HepG2 (cell line): Measurements from ENCODE around the gene DDAH2. TPM values are rescaled to one million over a fixed set of nuclear protein-coding genes. Genes with fewer than 3 reads are reported as not detected.
A peak's percentile ranks its signal among the peaks of the same experiment; 100 is the strongest.

Experiments
- ARHGAP35 ChIP-seq: sonication (generic); formaldehyde crosslinking; IDR thresholded peaks from 2 replicates; pipeline ENCODE4 v1.9.0; 2022; ENCODE audit warnings: mild to moderate bottlenecking, inconsistent platforms, moderate library complexity, missing genetic modification reagents, borderline replicate concordance
- ARID5B ChIP-seq: IDR thresholded peaks from 2 replicates; pipeline ENCODE4 v1.4.0; 2020; ENCODE audit warnings: mild to moderate bottlenecking, missing genetic modification reagents
- FOXJ3 ChIP-seq: sonication (generic); formaldehyde crosslinking; IDR thresholded peaks from 2 replicates; pipeline ENCODE4 v1.4.0; 2020; ENCODE audit warnings: missing genetic modification reagents, mild to moderate bottlenecking, borderline replicate concordance
- IKZF1 ChIP-seq: fragments of 450-650 bp; IDR thresholded peaks from 2 replicates; pipeline ENCODE4 v1.7.1; 2016
- LRRFIP1 ChIP-seq: sonication (generic); formaldehyde crosslinking; conservative IDR thresholded peaks from 2 replicates; pipeline ENCODE4 v1.4.0; 2020; ENCODE audit warnings: missing genetic modification reagents
- NFE2L2 ChIP-seq: fragments of 150-350 bp; IDR thresholded peaks from 2 replicates; pipeline ENCODE4 v1.6.1; 2014; ENCODE audit warnings: low read length
- PHF21A ChIP-seq: sonication (generic); formaldehyde crosslinking; IDR thresholded peaks from 2 replicates; pipeline ENCODE4 v1.5.0; 2020; ENCODE audit warnings: mild to moderate bottlenecking, missing genetic modification reagents
- TGIF2 ChIP-seq: IDR thresholded peaks from 2 replicates; pipeline ENCODE4 v1.6.1; 2016; ENCODE audit warnings: control low read depth, missing compliant biosample characterization
- TSC22D2 ChIP-seq: sonication (generic); formaldehyde crosslinking; IDR thresholded peaks from 2 replicates; pipeline ENCODE4 v1.5.1; 2020; ENCODE audit warnings: missing genetic modification reagents, mild to moderate bottlenecking, borderline replicate concordance
- ZFP82 ChIP-seq: sonication (generic); formaldehyde crosslinking; IDR thresholded peaks from 2 replicates; pipeline ENCODE4 v1.5.1; 2020; ENCODE audit warnings: mild to moderate bottlenecking, missing genetic modification reagents, borderline replicate concordance
- ZKSCAN5 ChIP-seq: sonication (generic); formaldehyde crosslinking; IDR thresholded peaks from 2 replicates; pipeline ENCODE4 v1.5.1; 2020; ENCODE audit warnings: mild to moderate bottlenecking, missing genetic modification reagents
- ZNF274 ChIP-seq: sonication (generic); formaldehyde crosslinking; IDR thresholded peaks from 2 replicates; pipeline ENCODE4 v1.5.1; 2020; ENCODE audit warnings: mild to moderate bottlenecking, missing genetic modification reagents
- ZNF496 ChIP-seq: sonication (generic); formaldehyde crosslinking; IDR thresholded peaks from 2 replicates; pipeline ENCODE4 v1.8.1; 2023; ENCODE audit warnings: mild to moderate bottlenecking, moderate library complexity, missing genetic modification reagents; ENCODE audit not compliant: insufficient replicate concordance
- ZNF607 ChIP-seq: sonication (generic); formaldehyde crosslinking; IDR thresholded peaks from 2 replicates; pipeline ENCODE4 v1.5.1; 2020; ENCODE audit warnings: missing genetic modification reagents, mild to moderate bottlenecking, borderline replicate concordance
- ZSCAN21 ChIP-seq: sonication (generic); formaldehyde crosslinking; IDR thresholded peaks from 2 replicates; pipeline ENCODE4 v1.8.0; 2022; ENCODE audit warnings: mild to moderate bottlenecking, missing genetic modification reagents, moderate library complexity, borderline replicate concordance
- polyA plus RNA-seq, 8 experiments: library from polyadenylated mRNA; depleted of rRNA in 3 of 8; stranded (reverse) in 7 of 8; unstranded in 1 of 8; fragments of >200 nt; fragmentation: Illumina TruSeq in 4 of 8; extraction: Trizol in 4 of 8; gene quantifications; 2 replicates each; pipeline versions ENCODE4 v1.2.1 to v1.2.3, GENCODE V29; 2011 to 2016; ENCODE audit warnings: low read depth in 4 of 8, missing spikeins in 1 of 8, mixed read lengths in 1 of 8; ENCODE audit not compliant: insufficient read depth in 1 of 8
- total RNA-seq, 5 experiments: library from RNA; depleted of rRNA; stranded (reverse); fragments of >200 nt; fragmentation: Illumina TruSeq; extraction: Trizol; gene quantifications; 2 replicates each; pipeline ENCODE4 v1.2.3, GENCODE V29; 2016; ENCODE audit warnings: low read depth in 1 of 5
- TF ChIP-seq, protein P1 (sequence below): sonication (generic); formaldehyde crosslinking; IDR thresholded peaks from 2 replicates; pipeline ENCODE4 v1.4.0; 2020; ENCODE audit warnings: low read depth, mild to moderate bottlenecking, missing genetic modification reagents
- TF ChIP-seq, protein P2 (sequence below): sonication (generic); formaldehyde crosslinking; IDR thresholded peaks from 2 replicates; pipeline ENCODE4 v1.5.1; 2020; ENCODE audit warnings: mild to moderate bottlenecking, missing genetic modification reagents, moderate library complexity

Gene DDAH2
- total and polyA plus RNA-seq, 2 of the 13 experiments (the other 11 are each of a cell fraction or from before 2014, with no cell fraction given), result 16.4 to 21.1 TPM

DNA sequence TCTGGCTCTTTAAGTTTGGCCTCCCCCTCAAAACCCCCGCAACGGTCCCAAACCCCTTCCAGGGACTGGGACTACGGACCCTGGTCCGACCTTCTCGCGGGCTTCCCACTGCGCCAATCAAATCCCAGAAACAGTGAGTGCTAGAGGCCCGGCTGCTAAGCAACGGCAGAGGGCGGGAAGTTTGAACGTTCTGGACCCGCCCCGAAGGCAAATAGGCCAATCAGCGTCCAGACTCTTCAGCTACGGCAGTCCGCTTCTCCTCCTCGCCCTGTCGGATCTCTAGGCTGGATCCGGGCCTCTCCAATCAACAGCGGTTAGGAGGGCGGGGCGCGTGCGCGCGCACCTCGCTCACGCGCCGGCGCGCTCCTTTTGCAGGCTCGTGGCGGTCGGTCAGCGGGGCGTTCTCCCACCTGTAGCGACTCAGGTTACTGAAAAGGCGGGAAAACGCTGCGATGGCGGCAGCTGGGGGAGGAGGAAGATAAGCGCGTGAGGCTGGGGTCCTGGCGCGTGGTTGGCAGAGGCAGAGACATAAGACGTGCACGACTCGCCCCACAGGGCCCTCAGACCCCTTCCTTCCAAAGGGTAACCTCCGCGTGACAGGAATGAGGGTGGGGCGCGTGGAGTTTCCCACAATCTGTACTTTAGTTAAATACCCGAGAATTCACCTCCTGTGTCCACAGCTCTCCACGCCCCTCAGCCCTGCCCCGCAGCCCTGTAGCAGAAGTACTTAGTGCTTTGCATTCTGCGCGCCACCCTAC, 10.7 kb upstream of the DDAH2 start, which contains the start of gene MSH5 (continued):
- TF ChIP-seq, protein P1, sequence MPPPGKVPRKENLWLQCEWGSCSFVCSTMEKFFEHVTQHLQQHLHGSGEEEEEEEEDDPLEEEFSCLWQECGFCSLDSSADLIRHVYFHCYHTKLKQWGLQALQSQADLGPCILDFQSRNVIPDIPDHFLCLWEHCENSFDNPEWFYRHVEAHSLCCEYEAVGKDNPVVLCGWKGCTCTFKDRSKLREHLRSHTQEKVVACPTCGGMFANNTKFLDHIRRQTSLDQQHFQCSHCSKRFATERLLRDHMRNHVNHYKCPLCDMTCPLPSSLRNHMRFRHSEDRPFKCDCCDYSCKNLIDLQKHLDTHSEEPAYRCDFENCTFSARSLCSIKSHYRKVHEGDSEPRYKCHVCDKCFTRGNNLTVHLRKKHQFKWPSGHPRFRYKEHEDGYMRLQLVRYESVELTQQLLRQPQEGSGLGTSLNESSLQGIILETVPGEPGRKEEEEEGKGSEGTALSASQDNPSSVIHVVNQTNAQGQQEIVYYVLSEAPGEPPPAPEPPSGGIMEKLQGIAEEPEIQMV (CRISPR knock-in tag), result peak; percentile 94
- TF ChIP-seq ZFP82 (CRISPR knock-in tag), result peak; percentile 99
- no peak; the same call in 1 of the 2 replicates for TF ChIP-seq ZKSCAN5 (CRISPR knock-in tag)
- peak; percentile 94 for TF ChIP-seq ZSCAN21 (CRISPR knock-in tag)
- no peak for TF ChIP-seq NFE2L2
- TF ChIP-seq TGIF2 (CRISPR knock-in tag), result peak; percentile 95
- TF ChIP-seq LRRFIP1 (CRISPR knock-in tag), result no peak
- TF ChIP-seq ZNF496 (CRISPR knock-in tag), result peak; percentile 60
- peak; percentile 41; the same call in 1 of the 2 replicates for TF ChIP-seq ARID5B (CRISPR knock-in tag)
- peak; percentile 51; the same call in 1 of the 2 replicates for TF ChIP-seq FOXJ3 (CRISPR knock-in tag)
- TF ChIP-seq, protein P2, sequence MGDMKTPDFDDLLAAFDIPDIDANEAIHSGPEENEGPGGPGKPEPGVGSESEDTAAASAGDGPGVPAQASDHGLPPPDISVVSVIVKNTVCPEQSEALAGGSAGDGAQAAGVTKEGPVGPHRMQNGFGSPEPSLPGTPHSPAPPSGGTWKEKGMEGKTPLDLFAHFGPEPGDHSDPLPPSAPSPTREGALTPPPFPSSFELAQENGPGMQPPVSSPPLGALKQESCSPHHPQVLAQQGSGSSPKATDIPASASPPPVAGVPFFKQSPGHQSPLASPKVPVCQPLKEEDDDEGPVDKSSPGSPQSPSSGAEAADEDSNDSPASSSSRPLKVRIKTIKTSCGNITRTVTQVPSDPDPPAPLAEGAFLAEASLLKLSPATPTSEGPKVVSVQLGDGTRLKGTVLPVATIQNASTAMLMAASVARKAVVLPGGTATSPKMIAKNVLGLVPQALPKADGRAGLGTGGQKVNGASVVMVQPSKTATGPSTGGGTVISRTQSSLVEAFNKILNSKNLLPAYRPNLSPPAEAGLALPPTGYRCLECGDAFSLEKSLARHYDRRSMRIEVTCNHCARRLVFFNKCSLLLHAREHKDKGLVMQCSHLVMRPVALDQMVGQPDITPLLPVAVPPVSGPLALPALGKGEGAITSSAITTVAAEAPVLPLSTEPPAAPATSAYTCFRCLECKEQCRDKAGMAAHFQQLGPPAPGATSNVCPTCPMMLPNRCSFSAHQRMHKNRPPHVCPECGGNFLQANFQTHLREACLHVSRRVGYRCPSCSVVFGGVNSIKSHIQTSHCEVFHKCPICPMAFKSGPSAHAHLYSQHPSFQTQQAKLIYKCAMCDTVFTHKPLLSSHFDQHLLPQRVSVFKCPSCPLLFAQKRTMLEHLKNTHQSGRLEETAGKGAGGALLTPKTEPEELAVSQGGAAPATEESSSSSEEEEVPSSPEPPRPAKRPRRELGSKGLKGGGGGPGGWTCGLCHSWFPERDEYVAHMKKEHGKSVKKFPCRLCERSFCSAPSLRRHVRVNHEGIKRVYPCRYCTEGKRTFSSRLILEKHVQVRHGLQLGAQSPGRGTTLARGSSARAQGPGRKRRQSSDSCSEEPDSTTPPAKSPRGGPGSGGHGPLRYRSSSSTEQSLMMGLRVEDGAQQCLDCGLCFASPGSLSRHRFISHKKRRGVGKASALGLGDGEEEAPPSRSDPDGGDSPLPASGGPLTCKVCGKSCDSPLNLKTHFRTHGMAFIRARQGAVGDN (CRISPR knock-in tag), result peak; percentile 100
- peak; percentile 99 for TF ChIP-seq ARHGAP35 (CRISPR knock-in tag)
- TF ChIP-seq ZNF607 (CRISPR knock-in tag), result peak; percentile 97
- no peak for TF ChIP-seq IKZF1
- no peak for TF ChIP-seq TSC22D2 (CRISPR knock-in tag)
- TF ChIP-seq PHF21A (CRISPR knock-in tag), result peak; percentile 96
- peak; percentile 99 for TF ChIP-seq ZNF274
